HG03139 (cell line): ENCODE data around the gene INO80C.

ENCODE experiments used
- ATAC-seq: cut with Tn5 transposase; IDR thresholded peaks from one replicate; pipeline ENCODE4 v1.9.1; 2021; ENCODE audit not compliant: unreplicated experiment

INO80C gene

DNA sequence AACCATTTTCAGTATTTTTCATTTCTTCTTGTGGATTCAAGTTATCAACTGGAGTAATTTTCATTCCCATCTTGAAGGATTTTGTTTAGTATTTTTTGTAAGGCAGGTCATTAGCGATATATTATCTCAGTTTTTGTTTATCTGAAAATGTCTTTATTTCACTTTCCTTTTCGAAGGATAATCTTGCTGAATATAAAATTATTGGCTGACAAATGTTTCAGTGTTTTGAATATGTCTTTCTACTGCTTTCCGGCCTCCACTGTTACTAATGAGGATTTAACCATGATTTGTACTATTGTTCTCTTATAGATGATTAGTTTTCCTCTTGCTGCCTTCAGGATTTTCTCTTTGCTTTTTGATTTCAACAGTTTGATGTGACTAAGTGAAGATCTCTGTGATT, 62.4 kb downstream of the INO80C start:
- ATAC-seq = no peak

DNA sequence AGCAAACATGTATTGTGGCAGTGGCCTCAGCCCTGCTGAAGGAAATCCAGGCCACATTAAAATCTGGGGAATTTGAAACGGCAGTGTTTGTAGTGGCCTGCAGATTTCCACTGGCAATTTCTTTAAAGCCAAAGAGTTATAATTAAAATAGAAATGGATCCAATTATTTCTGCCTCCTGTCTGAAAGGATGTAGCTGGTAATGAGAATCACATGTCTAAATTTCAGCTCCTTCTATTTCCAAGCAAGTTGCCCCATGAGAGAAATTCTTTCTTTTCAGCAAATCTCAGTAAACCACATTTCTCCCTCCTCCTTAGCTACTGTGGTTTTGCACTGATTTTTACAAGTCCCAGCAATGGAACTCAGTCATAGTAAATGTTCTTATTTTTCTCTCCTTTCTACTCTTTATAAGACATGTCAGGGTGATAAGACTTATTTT, 65.2 kb downstream of the INO80C start:
- ATAC-seq = no peak

DNA sequence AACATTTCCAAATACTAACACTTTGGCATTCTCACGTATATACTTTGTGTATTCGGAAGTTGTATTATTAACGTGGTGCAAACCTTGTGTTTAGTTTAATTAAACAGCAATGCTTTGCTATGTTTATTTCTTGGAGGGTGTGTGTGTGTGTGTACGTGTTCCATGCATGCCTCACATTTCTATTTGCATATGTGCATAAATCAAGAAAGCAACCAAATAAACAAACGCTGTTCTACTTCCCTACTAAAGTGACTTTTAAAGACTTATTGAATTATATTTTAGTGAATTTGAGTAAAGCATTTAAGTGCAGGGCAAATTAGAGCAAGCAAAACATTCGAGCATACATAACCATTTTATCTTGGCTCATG, 66.4 kb downstream of the INO80C start:
- ATAC-seq = no peak

DNA sequence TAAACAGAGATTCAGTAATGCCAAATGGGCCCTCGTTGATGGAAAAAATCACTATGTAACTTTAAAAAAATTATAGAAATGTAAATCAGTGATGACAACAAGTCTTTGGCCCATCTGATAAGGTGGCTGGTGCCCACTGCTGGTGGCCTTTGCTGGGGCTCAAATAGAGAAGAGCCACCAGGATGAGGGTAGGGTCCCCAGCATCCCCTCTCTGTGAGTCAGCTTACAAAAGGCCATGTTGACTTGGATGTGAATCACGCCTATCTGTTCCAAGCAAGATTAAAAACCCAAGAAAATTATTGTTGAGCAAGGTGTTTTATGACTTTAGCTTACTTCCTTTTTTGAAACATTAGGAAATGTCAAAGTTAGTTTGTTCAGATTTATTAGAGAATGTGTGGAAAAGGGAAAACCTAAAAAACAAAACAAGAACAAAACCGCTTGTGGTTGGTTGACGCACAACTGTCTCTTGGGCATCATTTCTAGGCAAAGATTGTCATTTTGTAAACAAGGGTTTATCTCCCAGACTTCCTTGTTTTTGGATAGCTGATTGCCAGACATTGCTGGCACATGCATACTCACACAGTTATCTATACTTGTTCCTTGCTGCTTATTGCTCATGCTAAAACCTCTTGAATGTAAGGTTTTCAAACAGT, 66.9 kb downstream of the INO80C start:
- no peak for ATAC-seq

DNA sequence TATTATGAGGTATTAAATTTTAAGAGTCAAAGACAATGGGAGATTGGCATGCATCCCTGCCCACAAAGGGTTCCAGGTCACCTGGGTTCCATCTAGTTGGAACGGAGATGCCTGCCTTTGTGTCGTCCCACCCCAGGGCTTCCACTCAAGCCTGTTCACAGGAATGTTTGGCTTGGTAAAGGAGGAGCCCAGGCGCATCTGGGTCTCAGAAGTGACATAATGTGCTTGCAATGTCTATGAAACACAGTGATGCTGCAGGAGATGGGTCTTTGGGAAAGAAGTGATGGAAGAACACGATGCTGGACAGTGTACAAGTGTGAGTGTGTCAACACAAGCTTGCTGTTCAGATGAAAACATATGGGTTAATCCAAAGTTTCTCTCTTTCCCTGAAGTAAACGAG, 71.0 kb downstream of the INO80C start:
- ATAC-seq = no peak

DNA sequence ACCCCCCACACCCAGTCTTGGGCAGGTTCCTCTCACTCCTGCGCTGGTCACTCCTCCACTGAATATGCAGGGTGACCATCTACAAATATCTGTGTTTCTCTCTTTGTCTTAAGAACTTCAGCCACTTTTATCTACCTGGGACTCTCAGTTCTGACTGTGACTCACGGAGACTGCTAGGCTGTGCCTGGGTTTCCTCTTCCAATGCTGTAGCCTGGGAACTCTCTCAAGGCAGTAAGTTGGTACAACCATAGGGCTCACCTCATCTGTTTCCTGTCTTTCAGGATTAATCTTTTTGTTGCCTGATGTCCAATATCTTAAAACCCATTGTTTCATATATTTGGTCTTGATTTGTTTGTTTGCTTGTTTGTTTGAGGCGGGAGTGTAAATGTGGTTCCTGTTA, 73.4 kb downstream of the INO80C start:
- no peak for ATAC-seq

DNA sequence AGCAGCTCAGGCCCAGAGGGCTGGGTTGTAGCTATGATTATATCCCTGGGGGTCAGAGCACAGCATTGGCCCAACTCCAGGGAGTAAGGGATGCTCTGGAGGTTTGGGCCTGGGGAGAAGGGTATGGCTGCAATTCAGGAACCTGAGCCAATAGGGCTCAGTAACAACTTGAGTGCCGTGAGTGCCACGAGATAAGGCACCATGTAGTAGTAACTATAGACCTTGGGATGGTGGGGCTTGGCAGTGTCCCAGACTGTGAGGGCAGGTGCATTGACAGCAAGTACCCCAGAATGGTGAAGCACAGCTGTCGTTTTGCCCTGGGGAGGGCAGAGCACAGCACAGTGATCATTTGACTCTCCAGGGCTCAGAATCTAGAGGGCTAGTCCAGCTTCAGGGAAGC, 75.5 kb downstream of the INO80C start:
- ATAC-seq = no peak

DNA sequence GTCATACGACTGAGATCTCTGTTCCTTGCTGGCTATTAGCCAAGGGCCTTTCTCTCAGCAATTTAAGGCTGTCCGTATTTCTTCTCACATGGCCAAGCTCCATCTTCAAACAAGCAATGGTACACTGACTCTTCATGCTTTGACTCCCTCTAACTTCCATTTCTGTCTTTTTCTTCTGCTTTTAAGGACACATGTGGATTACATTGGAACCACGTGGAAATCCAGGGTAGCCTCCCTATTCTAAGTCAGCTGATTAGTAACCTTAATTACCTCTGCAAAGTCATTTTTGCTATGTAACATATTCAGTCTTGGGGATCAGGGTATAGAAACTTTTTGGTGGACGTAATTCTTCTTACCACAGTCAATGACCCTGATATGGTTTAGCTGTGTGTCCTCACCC, 79.2 kb downstream of the INO80C start:
- no peak for ATAC-seq
